ENCODE results near the gene SCCPDH.

The SCCPDH gene

DNA sequence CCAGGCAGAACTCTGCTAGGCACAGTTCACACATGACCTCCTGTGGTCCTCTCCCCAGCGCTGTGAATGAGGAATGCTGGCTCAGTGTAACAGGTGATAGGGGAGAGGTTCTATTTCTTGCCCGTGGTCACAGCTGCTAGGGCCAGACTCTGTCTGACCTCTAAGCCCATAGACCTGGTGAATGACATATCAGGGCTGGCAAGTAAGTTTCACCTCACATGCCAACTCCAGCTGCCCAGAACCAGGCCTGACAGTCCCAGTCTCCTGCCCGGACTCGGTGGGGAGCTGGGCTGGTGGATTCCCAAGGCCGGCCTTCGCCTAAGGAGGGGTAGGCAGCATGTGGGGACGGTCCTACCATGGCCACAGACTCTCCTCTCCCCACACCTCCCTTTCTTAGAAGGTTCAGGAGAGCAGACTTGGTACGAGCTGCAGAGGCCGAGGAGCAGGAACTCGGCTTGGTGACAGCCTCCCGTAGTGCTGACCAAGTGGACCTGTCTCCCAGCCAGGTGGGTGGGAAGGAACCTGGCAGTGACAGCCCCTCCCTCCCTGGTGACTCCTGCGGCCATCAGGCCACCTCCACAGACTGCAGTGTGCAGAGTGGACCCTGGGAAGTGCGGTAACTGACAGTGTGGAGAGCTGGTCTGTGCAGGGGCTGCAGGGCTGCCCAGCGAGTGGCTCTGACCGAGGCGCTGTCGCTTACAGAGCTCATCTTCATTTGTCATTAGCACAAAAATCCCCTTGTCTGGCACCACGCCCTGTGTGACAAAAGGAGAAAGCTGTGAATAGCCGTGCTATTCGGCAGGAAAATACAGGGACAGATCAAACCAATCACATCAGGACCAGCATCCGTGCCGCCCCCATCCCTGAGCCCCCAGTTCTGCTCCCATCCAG, 74.6 kb downstream of the SCCPDH start:
- TF ChIP-seq ZFX (IDR thresholded peaks at IDR 0.05), result no peak
- TF ChIP-seq, protein P1, sequence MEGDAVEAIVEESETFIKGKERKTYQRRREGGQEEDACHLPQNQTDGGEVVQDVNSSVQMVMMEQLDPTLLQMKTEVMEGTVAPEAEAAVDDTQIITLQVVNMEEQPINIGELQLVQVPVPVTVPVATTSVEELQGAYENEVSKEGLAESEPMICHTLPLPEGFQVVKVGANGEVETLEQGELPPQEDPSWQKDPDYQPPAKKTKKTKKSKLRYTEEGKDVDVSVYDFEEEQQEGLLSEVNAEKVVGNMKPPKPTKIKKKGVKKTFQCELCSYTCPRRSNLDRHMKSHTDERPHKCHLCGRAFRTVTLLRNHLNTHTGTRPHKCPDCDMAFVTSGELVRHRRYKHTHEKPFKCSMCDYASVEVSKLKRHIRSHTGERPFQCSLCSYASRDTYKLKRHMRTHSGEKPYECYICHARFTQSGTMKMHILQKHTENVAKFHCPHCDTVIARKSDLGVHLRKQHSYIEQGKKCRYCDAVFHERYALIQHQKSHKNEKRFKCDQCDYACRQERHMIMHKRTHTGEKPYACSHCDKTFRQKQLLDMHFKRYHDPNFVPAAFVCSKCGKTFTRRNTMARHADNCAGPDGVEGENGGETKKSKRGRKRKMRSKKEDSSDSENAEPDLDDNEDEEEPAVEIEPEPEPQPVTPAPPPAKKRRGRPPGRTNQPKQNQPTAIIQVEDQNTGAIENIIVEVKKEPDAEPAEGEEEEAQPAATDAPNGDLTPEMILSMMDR (conservative IDR thresholded peaks at IDR 0.05), result no peak
- no peak overlapping the region for H3K27ac ChIP-seq

DNA sequence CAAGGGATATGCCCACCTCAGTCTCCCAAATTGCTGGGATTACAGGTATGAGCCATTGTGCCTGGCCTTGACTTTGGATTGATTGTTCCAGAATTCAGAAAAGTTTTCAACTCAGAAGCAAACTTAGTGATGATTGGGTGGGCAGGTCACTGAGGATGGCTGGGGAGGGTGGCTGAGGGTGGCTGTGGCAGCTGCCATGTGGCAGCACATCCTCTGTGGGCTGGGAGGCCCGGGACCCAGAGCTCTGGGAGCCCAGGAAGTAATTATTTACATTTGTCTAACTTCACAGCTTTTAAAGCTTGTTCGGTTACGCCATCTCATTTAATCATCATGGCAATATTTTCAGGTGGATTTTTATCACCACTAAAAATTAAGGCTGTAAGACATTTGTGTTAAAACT, 76.1 kb downstream of the SCCPDH start:
- TF ChIP-seq, protein P1 (conservative IDR thresholded peaks at IDR 0.05), result no peak
- TF ChIP-seq ZFX (IDR thresholded peaks at IDR 0.05), result no peak

DNA sequence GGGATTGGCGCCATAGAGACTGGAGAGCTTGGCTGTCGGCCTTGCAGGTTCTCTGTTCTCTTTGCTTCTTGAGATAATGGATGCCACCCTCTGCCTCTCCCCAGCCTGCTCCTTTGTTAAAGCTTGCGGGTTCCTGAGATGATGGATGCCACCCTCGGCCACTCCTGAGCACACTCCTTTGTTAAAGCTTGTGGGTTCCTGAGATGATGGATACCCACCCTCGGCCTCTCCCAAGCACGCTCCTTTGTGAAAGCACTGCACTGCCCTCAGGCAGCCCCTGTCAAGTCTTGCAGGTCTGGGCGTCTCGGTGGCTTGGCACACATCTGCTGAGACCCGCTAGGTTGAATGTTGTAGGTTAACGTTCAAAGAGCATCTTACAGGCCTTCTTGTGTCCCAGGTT, 76.5 kb downstream of the SCCPDH start:
- no peak overlapping the region for H3K27ac ChIP-seq
- no peak for TF ChIP-seq ZFX (IDR thresholded peaks at IDR 0.05)
- TF ChIP-seq, protein P1 (conservative IDR thresholded peaks at IDR 0.05), result no peak

More for the DNA sequence above, 76.1 kb downstream of the SCCPDH start:
- H3K27ac ChIP-seq, result no peak overlapping the region

DNA sequence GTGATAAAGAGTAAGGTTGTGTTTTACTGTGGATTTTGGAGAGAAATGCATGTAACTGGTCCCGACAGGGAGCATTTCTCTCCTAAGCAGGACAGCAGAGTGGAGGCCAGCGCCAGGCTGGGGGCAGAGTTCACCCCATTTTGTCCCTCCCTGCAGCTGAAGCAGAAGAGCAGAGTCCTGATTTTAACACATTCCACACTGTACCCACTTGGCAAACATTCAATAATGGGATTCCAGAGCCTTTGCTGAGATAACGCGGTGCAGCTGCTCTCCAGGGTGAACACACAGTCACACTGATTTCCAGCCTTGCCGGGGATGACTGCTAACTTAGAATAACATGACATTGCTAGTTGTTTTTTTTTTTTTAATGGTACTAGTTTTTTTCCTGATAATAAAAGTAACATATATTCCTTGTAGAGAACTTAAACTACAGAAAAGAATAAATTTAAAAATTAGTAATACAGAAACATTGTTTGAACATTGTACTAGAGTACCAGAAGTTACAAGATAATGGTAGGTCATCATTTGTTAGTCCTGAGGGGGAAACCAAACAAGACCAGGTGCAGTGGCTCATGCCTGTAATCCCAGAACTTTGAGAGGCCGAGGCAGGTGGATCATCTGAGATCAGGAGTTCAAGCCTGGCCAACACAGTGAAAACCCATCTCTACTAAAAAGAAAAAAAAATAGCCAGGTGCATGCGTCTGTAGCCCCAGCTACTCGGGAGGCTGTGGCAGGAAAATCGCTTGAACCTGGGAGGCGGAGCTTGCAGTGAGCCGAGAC, 77.2 kb downstream of the SCCPDH start:
- TF ChIP-seq, protein P1 (conservative IDR thresholded peaks at IDR 0.05), result no peak
- TF ChIP-seq ZFX (IDR thresholded peaks at IDR 0.05), result no peak
- no peak overlapping the region for H3K27ac ChIP-seq

DNA sequence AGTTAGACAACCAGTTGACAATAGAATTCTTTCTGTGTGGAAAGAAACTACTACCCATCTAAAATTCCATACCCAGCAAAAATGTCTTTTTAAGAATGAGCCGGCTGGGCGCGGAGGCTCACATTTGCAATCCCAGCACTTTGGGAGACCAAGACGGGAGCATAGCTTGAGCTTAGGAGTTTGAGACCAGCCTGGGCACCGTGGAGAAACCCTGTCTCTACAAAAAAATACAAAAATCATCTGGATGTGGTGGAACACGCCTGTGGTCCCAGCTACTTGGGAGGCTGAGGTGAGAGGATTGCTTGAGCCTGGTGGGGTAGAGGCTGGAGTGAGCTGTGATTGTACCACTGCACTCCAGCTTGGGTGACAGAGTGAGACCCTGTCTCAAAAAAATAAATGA, 79.2 kb downstream of the SCCPDH start:
- no peak for TF ChIP-seq ZFX (IDR thresholded peaks at IDR 0.05)
- TF ChIP-seq, protein P1 (conservative IDR thresholded peaks at IDR 0.05), result no peak
- H3K27ac ChIP-seq, result no peak overlapping the region

DNA sequence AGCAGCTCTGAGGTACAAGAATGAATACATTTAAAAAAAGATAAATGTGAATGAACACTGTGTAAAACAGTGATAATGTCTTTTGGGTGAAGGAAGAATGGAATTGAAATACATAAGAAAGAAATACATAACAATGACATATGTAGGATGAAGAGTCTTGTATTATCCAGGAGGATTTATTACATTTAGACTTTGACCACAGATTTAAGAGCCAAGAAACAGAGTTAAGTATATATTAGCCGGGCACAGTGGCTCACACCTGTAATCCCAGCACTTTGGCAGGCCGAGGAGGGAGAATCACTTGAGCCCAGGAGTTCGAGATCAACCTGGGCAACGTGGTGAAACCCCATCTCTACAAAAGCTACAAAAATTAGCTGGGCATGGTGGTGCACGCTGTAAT, 79.7 kb downstream of the SCCPDH start:
- TF ChIP-seq ZFX (IDR thresholded peaks at IDR 0.05), result no peak
- TF ChIP-seq, protein P1 (conservative IDR thresholded peaks at IDR 0.05), result no peak
- no peak overlapping the region for H3K27ac ChIP-seq
